ENCODE results near the gene CHN2.
A peak's percentile ranks its signal among the peaks of the same experiment; 100 is the strongest.

Gene CHN2

GRCh38 chr7:29485339-29486190, 291.0 kb downstream of the CHN2 start:
- DNase-seq (ENCODE audit: low read depth, low spot score): peak; percentile 4
- H3K4me3 ChIP-seq (ENCODE audit: low read length): no peak overlapping the region

GRCh38 chr7:29486191-29486700, 291.7 kb downstream of the CHN2 start:
- DNase-seq (ENCODE audit: low read depth, low spot score): no peak
- H3K4me3 ChIP-seq (ENCODE audit: low read length): no peak overlapping the region

DNA sequence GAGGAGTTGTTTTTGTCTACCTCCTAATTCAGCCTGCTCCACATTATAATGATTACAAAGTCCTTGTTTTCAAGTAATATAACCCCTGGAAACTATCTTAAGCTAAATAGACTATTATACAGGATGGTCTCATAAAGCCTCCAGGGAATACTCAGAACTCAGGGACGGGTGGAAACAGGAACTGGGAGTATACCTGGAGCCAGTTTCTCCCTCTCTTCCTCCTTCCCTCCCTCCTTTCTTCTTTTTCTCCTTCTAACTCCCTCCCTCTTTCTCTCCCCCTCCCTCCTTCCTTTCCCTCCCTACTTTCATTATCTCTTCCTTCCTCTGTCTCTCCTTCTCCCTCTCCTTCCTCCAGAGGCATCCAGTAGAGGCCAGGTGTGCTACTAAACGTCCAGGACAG, 292.8 kb downstream of the CHN2 start:
- no peak for DNase-seq (ENCODE audit: low read depth, low spot score)
- H3K4me3 ChIP-seq (ENCODE audit: low read length): no peak overlapping the region

DNA sequence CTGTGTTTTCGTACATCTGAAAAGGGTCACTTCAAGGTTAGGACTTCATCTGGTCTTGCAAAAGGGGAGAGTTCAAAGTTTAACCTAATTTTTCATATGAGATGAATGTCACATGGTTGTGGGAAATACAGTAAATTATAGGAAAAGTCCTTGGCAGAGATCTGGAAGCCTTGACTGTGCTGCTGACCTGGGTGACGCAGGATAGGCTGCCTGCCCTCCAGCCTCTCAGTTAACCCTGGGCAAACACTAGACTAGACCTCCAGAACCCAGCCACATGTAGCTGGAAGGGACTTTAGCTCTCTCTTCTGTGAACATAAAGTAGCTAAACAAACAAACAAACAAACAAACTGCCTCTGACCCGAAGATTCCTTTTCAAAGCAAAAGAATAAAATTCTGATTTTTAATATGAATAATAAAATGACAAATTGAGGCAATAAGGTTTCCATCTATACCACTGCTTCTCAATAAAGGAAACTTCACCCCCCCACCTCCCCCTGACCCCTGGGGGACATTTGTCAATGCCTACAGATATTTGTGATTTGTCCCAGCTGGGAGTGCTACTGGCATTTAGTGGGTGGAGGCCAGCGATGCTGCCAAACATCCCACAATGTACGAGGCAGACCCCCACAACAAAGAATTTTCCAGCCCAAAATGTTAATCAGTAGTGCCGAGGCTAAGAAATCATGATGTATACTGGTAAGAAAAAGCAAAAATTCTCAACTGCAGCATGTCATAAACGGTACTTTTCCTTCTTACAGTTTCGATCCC, 293.8 kb downstream of the CHN2 start:
- no peak overlapping the region for H3K4me3 ChIP-seq (ENCODE audit: low read length)
- DNase-seq (ENCODE audit: low read depth, low spot score): no peak

- no peak for DNase-seq (ENCODE audit: low read depth, low spot score)
- H3K4me3 ChIP-seq (ENCODE audit: low read length): no peak overlapping the region
These were observed 294.4 kb downstream of the CHN2 start for GRCh38 chr7:29488977-29489376.

- H3K4me3 ChIP-seq (ENCODE audit: low read length): no peak overlapping the region
- no peak for DNase-seq (ENCODE audit: low read depth, low spot score)
These were observed 295.6 kb downstream of the CHN2 start for GRCh38 chr7:29490094-29490607.

DNA sequence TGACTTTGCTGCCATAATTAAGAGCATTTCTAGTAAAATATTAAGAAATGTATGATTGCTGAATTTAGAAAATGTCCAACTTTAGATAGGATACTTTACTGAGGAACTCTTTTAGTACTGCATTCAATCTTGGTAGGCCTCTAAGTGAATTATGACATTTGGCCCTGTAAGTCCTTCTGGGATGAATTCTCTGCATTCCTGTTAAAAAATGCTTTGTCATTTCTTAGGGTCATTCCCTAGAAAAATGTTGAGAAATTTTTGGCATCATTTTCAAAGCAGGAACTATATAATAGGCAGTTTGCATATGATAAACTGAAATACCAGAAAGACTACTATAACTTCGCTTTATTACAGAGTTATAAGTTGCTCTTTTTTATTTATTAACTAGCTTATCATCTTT, 299.8 kb downstream of the CHN2 start:
- H3K4me3 ChIP-seq (ENCODE audit: low read length): no peak overlapping the region
- DNase-seq (ENCODE audit: low read depth, low spot score): no peak

DNA sequence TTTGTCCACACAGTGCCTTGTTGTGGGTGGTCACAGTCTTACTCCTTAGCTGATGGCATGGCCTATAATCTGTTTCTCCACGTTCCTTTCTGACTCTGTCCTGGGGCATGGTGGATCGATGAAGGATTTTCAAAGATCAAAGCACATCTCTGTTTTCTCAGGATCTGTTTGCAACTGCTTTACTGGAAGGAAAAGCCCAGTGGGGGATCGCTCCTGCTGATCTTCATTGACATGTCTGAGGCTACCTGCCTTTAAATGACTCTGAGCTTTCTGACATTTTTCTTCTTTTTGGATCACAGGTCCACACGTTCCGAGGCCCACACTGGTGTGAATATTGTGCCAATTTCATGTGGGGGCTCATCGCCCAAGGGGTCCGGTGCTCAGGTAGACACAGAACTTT, 301.1 kb downstream of the CHN2 start:
- H3K4me3 ChIP-seq (ENCODE audit: low read length): no peak overlapping the region
- no peak for DNase-seq (ENCODE audit: low read depth, low spot score)

GRCh38 chr7:29496355-29497020, 301.9 kb downstream of the CHN2 start:
- DNase-seq (ENCODE audit: low read depth, low spot score): no peak
- H3K4me3 ChIP-seq (ENCODE audit: low read length): no peak overlapping the region

GRCh38 chr7:29499932-29500331, 305.4 kb downstream of the CHN2 start:
- no peak for DNase-seq (ENCODE audit: low read depth, low spot score)
- no peak overlapping the region for H3K4me3 ChIP-seq (ENCODE audit: low read length)

DNA sequence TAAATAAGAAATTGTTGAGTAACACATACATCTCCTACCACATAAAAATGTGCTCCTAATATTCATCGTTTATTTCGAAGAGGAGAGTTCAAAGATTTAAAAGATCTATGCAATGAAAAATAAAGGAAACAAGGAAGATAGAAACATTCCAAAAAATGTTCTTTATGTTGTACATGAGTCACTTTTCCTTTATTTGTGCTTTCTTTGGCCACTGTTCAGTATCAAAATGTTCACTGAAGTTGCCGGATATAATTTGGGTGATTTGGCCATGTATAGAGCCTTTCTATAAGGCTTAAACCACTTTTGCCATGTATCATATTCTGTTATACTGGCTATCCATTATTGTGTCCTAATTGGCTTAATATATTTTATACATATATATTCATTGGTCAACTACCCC, 306.1 kb downstream of the CHN2 start:
- H3K4me3 ChIP-seq (ENCODE audit: low read length): no peak overlapping the region
- DNase-seq (ENCODE audit: low read depth, low spot score): no peak

DNA sequence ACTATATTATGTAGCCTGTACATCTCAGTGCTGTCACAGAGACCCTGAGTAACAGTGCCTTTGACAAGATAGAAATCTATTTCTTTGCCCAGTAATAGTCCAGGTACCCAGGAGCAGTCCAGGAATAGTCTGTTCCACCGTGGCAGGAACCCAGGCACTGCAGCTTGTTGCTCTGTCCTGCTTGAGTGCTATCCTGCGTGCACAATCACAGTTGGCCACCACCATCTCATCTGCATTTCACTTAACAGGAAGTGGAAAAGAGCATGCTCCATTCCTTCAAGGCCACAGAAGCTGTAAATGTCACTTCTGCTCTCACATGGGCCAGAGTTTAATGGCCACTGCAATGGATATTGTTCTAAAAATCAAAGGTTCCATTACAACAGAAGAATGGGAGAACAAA, 307.6 kb downstream of the CHN2 start:
- H3K4me3 ChIP-seq (ENCODE audit: low read length): no peak overlapping the region
- no peak for DNase-seq (ENCODE audit: low read depth, low spot score)

- no peak for DNase-seq (ENCODE audit: low read depth, low spot score)
- no peak overlapping the region for H3K4me3 ChIP-seq (ENCODE audit: low read length)
These were observed 311.4 kb downstream of the CHN2 start for GRCh38 chr7:29505931-29506330.

- no peak for DNase-seq (ENCODE audit: low read depth, low spot score)
- H3K4me3 ChIP-seq (ENCODE audit: low read length): no peak overlapping the region
These were observed 314.0 kb downstream of the CHN2 start for GRCh38 chr7:29508608-29509007.

DNA sequence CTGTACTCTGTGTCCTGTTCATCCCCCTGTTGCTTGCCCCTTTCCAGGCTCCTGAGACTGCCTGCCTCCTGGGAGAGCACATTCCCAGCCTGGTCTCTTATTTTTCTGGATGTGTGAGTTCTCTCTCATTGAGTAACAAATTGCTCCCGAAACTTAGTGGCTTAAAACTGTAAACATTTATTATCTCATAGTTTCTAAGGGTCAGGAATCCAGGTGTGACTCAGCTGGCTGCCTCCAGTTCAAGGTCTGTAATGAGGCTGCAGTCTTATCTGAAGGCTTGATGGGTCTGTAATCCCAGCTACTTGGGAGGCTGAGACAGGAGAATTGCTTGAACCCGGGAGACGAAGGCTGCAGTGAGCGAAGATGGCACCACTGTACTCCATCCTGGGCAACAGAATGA, 315.5 kb downstream of the CHN2 start:
- no peak for DNase-seq (ENCODE audit: low read depth, low spot score)

DNA sequence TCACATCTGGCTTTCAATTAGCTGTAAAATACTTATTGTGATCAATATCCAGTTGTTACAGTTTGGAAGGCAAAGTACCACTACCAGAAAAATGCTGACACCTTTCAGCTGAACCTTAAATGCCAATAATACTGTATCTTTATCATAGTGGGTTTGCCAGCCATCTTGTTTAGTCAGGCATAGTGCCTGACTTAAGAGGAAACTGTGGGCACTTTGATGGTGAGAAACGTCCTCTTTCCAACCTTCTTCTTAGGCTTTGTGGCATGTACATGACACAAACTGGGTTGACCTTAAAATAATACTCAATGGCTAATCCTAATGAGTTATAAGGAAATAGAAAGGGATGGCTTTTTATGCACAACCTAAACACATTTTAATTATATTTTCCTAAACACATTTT, 316.8 kb downstream of the CHN2 start:
- no peak overlapping the region for H3K4me3 ChIP-seq (ENCODE audit: low read length)
- DNase-seq (ENCODE audit: low read depth, low spot score): peak; percentile 68

More for the DNA sequence above, 315.5 kb downstream of the CHN2 start:
- no peak overlapping the region for H3K4me3 ChIP-seq (ENCODE audit: low read length)

GRCh38 chr7:29511851-29512250, 317.3 kb downstream of the CHN2 start:
- DNase-seq (ENCODE audit: low read depth, low spot score): no peak
- H3K4me3 ChIP-seq (ENCODE audit: low read length): no peak overlapping the region

DNA sequence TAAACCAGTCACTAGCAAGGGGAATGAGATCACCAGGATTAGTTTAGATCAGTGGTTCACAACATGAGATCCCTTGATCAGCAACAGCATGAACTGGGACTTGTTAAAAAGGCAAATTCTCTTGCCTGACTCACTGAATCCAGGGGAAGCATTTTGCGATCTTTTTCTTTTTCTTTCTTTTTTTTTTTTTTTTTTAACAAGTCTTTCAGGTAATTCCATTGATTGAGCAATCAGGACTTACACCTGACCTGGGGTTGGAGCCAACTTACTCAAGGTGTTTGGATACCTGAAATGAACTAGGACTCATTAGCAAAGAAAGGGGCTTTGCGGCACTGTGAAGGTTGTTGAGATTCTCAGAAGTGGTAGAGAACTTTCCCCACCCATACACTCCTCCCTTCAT, 321.9 kb downstream of the CHN2 start:
- DNase-seq (ENCODE audit: low read depth, low spot score): no peak
- no peak overlapping the region for H3K4me3 ChIP-seq (ENCODE audit: low read length)

DNA sequence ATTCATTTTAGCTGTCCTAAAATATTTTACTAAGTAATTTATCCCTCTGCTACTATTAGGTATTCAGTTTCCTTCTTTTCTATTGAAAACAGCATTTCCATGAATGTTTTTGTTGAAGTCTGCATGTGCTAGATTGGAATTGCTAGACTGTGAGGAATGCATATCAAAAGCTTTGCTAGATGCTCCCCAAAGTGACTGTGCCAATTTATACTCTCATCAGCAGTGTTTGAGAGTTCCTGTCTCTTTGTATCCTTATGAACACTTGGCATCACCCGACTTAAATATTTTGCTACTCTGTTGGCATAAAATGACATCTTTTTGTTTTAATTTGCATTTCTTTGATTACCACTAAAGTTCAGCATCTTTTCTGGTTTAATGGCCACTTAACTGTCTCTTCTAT, 324.0 kb downstream of the CHN2 start:
- DNase-seq (ENCODE audit: low read depth, low spot score): no peak
- H3K4me3 ChIP-seq (ENCODE audit: low read length): no peak overlapping the region

- DNase-seq (ENCODE audit: low read depth, low spot score): no peak
- H3K4me3 ChIP-seq (ENCODE audit: low read length): no peak overlapping the region
These were observed 329.2 kb downstream of the CHN2 start for GRCh38 chr7:29523728-29524127.
